HG02938 (cell line): ENCODE results near the gene B3GALNT1.

ENCODE experiments used
- ATAC-seq: cut with Tn5 transposase; IDR thresholded peaks from one replicate; pipeline ENCODE4 v1.9.1; 2021; ENCODE audit warnings: mild to moderate bottlenecking, moderate library complexity; ENCODE audit not compliant: unreplicated experiment

Gene B3GALNT1

DNA sequence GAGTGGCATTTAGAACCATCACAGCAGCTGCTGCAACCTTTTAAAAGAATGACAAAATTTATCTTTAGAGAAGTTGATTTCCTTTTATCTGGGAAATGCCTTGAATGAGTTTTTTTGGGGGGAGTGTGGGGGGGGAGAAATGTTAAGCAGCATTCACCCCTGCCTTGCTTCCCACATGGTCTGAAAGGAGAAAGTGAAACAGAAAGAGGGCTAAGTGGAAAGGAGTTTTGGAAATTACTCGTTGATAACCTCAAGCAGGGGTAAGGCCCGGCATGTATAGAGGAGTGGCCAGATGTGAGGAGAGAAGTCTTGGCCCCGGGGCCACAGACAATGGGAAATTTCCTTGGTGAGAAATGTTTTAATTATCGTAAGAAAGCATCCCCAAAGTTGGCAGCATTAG, 23.5 kb downstream of the B3GALNT1 start:
- ATAC-seq = peak; percentile 82

DNA sequence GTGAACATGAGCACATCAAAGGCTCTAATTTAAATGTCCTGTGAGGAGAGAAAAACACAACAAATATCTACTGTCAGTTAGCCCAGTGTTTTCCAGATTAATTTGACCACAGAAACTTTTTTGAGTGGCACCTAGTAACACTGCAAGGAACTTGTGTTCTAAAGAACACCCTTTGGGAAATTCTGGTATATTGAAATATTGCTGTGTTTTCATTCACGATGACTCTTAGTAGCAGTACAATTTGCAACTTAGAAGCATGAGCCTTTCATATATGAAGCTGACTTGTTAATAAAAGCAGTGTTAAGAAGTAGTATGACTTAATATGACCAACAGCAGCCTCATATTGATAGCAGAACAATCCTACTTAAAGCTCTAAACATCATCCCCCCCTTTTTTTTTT, 32.0 kb downstream of the B3GALNT1 start:
- no peak for ATAC-seq

DNA sequence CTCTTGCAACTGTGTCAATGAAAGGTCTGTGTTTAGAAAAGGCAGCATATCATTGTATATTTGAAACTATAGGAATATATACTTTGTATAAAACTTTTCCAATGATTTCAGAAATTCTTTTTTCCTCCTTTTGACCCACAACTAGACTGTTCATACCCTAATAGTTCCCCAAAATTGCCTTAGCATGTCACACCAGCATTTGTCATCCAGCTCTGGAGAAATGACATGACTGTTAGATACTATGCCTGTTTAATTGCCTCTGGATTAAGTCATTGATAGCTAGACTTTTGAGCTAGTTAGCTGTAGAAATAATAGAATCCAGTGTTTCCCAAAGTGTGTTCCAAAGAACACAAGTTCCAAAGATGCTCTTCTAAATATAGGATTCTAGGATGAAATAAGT, 32.4 kb downstream of the B3GALNT1 start:
- no peak for ATAC-seq

DNA sequence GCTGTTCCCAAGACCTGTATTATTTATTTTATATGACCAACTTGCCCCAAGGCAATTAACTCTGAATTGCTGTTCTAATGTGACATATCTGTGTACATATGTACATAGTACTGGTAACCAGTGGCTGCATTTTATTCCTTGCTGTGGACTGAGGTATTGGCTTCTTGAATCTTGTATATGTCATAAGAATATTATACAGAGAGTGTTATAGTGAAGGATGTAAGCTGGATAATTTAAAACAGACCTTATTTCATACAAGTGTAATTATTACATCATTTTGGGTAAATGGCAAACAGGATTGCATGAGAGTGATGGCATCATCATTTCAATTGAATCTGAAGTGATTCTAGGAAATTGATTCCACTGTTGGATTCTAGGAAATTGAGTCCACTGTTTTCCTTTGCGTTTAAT, 32.9 kb downstream of the B3GALNT1 start:
- no peak for ATAC-seq

DNA sequence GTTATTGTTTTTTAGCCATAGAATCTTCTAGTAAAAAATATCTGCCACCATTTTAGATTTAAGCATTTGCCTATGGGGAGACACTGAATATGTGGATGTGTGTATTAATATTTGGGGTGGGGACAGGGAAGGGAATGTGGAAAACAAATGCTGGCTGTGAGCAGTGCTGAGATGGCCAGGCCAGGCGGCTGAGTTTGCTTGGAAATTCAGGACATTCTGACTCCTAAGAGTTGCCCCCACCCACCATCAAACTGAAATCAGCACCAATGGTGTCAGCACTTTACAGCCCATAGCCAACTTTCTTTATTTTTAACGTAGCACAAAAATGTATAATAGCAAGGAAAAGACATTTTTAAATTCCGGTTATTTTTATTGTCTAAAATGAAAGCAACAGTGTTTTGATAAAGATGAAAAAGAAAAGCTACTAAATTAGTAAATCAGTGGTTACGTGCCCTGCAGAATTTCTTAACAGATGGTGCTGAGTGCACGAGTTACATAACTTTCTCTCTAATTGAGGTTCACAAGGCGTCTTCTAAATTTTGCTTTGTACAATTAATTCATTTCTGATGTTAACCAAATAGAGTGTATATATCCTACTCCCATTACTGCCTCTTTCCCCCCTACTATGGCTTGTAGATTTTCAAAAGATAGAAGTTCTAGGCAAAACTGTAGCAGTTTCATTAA, 34.0 kb downstream of the B3GALNT1 start:
- no peak for ATAC-seq

DNA sequence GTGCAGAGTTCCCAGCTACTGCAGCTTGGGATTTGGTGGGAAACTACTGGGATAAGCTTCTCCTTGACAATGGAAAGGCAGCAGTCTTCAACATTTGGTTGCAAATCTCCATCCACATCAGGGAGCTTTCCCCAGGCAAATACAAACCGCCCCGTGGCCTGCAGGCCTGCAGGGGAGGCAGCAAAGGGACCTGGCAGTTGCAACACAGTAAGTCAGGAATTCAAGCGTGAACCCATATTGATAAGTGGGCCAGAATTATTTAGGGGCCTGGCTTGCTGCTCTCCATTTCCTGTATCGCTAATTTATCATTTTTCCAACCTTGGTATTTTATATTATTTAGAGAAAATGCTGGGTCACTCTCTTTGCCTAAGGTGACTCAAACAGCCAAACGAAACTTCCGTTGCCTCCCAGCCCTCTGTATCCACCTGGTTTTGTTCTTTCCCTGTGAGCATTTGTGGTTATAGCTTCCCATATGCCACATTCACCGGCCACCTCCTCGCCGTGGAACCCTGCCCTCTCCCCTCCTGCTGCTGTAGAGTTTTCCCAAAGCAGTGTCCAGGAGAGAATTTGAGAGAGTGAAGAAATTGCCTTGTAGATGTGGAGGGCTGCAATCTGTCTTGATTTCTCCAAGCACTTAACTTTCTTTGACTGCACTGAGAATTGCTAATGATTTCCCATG, 34.8 kb downstream of the B3GALNT1 start:
- no peak for ATAC-seq

DNA sequence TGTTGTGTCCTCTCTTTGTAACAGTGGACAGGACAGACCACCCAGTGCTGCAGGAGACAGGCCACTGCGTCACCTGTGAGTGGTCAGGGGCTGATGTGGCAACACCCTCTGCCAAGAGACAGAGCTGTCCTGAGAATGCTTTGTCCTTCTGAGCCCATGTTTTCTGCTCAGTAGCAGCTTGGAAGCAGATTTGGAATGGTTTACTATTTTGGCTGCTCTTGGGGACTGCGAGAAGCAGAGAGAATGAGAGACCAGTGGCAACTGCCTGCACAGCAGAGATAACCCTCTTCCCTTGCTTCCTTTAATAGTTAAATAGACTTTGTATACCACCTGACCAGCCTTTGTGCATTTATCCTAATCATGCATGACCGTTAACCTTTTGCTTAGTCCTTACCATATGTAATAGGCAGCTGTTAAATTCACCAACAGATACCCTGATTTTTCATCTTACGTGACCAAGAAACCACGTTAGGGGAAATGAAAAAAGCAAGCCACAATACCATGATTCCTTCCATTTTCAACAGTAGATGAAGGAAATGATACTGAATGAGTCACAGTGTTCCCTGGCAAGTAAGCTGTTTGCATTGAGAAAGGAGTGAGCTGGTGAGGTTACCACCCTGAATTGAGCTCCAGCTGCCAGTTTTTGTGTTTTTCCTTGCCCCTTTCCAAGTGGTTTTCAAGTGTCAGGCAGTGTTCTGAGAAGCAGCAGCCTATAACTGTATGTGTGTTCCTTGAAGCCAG, 35.5 kb downstream of the B3GALNT1 start:
- ATAC-seq = peak; percentile 90

DNA sequence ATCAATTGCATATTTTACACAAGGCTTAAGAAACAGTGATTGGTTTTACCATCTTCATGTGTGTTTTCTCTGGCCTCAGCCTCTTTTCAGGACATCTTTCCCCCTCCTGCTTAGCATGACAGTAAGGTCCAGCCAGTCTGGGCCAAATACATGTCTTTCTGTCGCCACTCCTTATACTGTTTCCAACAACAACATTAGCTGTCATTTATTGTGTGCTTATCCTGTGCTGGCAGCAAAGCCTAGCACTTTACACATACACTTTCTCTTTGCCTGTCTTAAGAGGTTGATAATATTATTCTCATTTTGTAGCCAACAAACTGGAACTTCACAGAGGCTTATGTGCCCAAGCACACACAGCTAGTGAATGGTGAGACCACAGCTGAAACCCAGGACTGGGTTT, 37.8 kb downstream of the B3GALNT1 start:
- ATAC-seq = no peak

DNA sequence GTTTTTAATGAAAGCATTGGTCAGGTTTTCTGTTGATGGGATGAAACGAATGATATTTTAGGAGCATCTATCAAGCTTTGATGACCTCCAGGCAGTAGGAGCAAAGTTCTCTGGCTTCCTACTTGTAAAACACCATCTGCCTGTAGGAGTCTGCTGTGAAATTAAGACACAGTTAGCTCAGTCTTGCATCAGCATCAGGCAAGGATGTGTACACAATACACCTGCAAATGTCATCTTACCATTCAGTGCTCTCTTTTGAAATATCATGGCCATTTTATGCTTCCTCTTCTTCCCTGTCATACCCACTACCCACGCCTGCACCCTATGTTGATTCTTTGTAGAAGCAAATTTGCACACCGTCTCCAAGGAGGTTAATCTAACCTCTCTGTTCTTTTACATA, 38.2 kb downstream of the B3GALNT1 start:
- ATAC-seq = no peak

DNA sequence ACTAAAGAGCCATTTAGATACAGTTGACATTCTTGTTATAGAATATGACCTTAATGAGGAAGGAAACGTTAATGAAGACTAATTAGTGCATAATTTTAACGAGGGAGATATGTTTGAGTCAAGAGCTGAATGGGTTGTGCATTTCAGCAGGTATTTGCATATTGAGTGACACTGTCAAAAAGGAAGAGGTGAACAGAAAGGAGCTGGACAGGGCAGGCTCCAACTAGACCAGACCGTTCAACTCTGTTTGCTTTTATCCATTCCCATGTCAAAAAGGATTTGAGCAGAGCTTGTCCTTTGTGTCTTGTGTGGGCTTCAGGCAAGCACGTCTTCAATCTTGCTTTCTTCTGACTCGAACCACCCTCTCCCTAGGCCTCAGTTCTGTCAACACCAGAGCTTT, 40.7 kb downstream of the B3GALNT1 start:
- ATAC-seq = no peak

DNA sequence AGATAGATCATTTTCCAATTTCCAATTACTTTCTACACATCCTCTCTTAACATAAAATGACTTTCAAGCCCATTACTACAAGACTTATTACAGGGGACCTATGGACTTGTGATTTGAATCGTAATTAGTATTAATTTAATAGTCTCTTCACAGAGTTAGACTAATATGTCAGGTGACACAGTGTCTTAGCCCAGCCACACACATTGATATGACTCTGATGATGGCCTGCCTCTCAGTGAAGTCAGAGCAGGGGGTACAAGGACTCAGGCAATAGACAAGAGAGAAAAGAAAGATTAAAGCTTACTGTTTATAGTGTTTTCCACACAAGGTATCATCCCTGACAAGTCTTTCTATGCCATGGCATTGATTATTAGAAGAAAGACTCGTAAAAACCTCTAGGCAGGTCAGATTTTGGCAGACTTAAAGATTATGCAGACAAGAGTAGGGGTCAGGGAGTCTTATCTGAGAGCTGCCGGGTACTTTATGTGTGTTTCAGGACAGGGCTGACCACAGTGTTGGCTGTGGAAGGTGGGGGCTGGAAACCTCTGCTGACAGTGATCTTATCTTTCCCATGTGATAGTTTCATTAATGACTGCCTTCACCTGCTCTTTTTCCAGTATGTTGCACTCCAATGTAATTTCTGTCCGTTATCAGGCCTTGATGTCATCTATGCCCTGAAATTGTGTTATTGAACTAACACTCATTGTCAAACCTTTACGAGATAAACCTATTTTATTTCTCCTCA, 50.1 kb downstream of the B3GALNT1 start:
- no peak for ATAC-seq

DNA sequence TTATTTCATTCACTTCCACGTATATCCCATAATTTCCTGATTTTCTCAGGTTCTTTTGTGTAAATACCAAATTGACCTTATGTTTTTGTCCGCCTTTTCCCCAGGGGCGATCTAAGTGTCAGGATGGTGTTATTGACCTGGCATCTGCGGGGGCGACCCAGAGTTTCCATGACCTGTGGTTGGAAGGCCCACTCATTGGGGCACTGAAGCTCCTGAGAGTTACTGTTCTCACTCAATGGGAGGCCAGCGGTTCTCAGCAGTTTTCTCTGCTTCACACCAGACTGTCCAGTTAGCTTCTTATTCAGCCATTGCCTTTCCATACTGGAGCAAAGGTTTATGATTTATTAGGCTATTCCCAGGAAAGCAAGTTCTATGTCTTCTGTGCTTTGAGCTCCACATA, 53.3 kb downstream of the B3GALNT1 start:
- no peak for ATAC-seq

DNA sequence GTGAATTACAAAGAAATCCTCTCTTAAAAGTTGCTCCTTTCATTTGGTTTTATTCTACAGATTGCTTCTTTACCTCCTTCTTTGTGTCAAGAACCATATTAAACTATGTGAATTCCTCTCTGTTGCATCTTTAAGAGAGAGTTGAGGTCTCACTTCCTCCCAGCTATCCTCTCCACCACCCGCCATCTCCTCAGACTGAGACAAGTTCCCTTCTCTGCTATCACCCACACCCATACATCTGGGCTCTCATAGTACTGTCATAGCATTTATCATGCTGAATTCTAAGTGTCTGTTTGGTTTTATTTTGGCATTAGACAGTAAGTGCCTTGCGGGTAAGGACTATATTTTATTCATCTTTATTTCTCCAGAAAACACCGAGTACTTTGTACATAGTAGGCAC, 54.2 kb downstream of the B3GALNT1 start:
- peak; percentile 81 for ATAC-seq

DNA sequence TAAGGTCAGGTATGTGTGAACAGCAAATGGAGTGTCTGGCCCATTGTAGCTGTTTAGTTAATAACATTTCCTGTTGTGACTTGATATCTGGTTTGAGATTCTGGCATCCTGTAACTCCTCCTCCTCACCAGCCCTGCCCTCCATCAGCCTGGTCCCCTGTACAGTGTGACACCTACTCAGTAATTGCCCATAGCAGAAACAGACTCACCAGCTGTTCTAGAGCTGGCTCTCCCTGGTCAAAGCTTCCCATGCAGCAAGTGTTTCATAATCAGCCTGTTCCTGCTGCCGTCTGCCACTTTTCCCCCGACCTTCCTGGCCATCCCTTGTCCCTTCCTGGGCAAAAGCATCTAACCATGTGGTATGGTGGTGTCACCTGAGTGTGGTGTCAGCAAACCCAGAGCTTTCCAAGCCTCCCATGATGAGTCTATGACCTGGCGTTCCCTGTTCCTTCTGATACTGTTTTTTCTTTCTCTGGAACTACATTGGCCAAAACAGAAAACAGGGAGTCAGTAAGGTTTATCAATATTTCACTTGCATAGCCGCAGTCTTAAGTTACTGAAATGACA, 55.4 kb downstream of the B3GALNT1 start:
- no peak for ATAC-seq

DNA sequence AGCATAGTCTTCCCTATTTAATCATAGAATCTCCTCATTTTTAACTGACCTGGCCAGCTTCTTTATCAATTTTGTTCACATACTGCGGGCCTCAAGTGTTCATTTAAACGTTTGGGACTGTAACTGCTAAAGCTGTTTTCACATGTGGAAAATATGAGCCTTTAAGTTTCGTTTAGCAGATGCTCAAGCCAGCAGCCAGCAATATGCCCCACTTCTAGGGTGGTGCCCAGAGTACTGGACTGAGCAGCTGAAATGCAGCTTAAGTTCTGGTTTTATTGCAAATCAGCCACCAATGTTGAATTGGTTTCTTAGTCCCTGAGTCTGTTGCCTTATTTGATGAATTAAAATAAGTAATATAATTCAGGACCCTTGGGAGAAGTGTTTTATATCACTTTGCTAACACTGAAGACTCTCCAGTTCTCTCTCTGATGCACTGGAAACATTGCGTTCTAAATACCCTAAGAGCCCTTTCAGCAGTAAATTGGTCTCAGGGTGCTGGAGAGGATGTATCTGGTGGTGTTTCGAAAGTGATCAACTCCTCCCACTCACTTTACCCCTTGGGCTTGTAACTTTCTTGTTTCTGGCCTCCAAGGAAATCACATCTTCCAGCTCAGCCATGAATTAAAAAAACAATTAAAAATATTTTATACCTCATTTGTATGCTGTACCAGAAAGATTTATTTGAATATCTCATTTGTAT, 61.7 kb downstream of the B3GALNT1 start:
- ATAC-seq = peak; percentile 78

DNA sequence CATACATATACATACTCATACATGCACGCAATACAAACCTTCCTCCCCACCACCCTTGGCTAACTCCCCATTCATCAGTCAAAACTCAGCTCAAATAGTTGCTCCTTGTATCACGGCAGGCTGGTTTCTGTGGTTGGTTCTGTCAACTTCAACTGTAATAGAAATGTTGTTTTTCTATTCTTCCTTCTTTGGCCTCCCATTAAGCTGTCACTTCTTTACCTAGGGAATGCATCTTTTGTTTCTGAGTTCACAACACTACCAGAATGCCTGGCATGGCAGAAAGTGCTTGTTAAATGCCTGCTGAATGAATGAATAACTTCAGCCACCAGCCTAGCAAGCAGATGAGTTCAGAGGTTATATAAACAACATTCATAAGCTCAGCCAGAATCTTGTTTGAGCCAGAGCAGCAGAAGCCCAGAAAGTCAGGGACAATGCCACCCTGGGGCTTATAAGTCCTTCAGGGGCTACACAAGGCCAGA, 63.1 kb downstream of the B3GALNT1 start:
- ATAC-seq = peak; percentile 79

DNA sequence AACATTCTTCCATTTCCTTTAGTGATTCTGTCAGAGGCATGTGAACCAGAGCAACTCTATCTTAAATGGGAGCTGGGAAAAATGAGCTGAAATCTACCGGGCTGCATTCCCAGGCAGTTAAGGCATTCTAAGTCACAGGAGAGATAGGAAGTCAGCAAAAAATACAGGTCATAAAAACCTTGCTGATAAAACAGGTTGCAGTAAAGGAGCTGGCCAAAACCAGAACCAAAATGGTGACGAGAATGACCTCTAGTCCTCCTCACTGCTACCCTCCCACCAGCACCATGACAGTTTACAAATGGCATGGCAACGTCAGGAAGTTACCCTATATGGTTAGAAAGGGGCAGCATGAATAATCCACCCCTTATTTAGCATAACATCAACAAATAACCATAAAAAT, 66.4 kb downstream of the B3GALNT1 start:
- no peak for ATAC-seq

DNA sequence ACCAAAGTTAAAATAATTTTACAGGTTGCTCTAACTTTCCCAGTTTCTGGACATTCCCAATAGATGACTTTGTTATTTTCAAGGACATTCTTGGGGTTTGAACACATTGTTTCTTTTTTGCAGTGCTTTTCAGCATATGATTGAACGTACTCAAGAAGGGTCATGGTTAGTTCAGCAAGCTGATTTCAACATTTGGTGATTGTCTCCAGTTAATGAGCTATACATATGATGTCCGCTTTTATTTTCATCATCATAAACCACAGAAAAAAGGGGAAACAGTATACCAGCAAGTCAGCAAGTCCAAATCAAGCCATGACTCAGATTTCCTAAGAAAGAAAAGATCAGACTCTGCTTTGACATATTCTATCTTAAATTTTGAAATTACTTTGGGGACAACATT, 69.4 kb downstream of the B3GALNT1 start:
- ATAC-seq = no peak

DNA sequence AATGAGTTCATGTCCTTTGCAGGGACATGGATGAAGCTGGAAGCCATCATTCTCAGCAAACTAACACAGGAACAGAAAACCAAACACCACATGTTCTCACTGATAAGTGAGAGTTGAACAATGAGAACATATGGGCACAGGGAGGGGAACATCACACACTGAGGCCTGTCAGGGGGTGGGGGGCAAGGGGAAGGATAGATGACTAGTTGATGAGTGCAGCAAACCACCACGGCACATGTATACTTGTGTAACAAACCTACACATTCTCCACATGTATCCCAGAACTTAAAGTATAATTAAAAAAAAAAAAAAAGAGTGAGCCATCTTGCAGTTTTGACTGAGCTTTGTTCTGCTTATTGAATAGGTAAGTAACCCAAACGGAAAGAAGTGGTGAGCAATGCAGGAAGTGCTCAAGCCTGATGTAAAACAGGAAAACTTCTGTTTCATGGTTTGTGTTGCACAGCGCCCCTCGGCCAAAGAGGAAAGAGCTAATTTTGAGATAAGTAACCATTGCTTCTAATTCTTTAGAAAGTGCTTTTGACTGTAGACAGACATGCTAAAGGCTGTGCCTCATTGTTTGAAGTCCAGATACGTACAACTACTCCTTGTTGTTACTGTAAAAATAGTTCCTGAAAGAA, 70.1 kb downstream of the B3GALNT1 start:
- peak; percentile 72 for ATAC-seq
